Thoracic aorta (tissue), 2 donors: ENCODE measurements around the gene WIPF2. TPM values are rescaled to one million over a fixed set of nuclear protein-coding genes. Genes with fewer than 3 reads are reported as not detected.

Experiments used
- ATAC-seq: fragments of 150-250 bp; one replicate; pipeline ENCODE4 v1.8.0; 2017; ENCODE audit warnings: low read depth; ENCODE audit not compliant: insufficient number of reproducible peaks, low FRiP score
- DNase-seq: peaks from one replicate; pipeline ENCODE4 v3.0.0-alpha.2; 2020; ENCODE audit warnings: low spot score
- H3K27ac ChIP-seq, 2 donors: fragments of 200-600 bp; sonication (generic); 1 replicate in 1 of 2; 2 replicates in 1 of 2; pipeline ENCODE4 v1.5.1; 2016; ENCODE audit warnings: mild to moderate bottlenecking in 2 of 2, moderate library complexity in 2 of 2
- H3K27me3 ChIP-seq: fragments of 200-600 bp; sonication (generic); replicated peaks from 2 replicates; pipeline ENCODE4 v1.6.0; 2016; ENCODE audit warnings: mild to moderate bottlenecking; ENCODE audit not compliant: insufficient read depth
- H3K36me3 ChIP-seq: fragments of 200-600 bp; sonication (generic); one replicate; pipeline ENCODE4 v1.5.1; 2016
- H3K4me1 ChIP-seq, 2 donors: fragments of 200-600 bp; sonication (generic); 1 replicate in 1 of 2; 2 replicates in 1 of 2; pipeline versions ENCODE4 v1.5.1 to v1.6.0; 2016; ENCODE audit warnings: low read depth in 2 of 2, mild to moderate bottlenecking in 1 of 2; ENCODE audit not compliant: control insufficient read depth in 1 of 2
- H3K4me3 ChIP-seq: fragments of 200-600 bp; sonication (generic); 2 replicates; pipeline ENCODE4 v1.5.1; 2016; ENCODE audit warnings: mild to moderate bottlenecking
- H3K9me3 ChIP-seq: fragments of 200-600 bp; sonication (generic); 2 replicates; pipeline ENCODE4 v1.5.1; 2016
- CTCF ChIP-seq: fragments of 200-600 bp; sonication (generic); IDR thresholded peaks from one replicate; pipeline ENCODE4 v1.5.1; 2019; ENCODE audit warnings: antibody characterized with exemption
- total RNA-seq, 2 donors: library from RNA; depleted of rRNA; stranded (reverse); fragments of >200 nt; gene quantifications; one replicate each; pipeline versions ENCODE4 v1.1.0 to v1.2.3, GENCODE V29; 2016

WIPF2 gene
- total RNA-seq, 2 donors from 2014 or later, result 8.9 to 14.0 TPM

- DNase-seq (no peak), ATAC-seq (no peak)
- H3K27me3 ChIP-seq, result no peaks in the 10 kb centered on the region
- H3K4me1 ChIP-seq, result peaks cover 3 to 9% of the 10 kb centered on the region in 2 donors
- no peak overlapping the region for H3K4me3 ChIP-seq
- no peaks in the 10 kb centered on the region for H3K9me3 ChIP-seq
- no peaks in the 10 kb centered on the region for H3K36me3 ChIP-seq
- TF ChIP-seq CTCF, result no peak
- H3K27ac ChIP-seq, result no peak overlapping the region
Measured at GRCh38 chr17:40178660-40179059, 40.4 kb upstream of the WIPF2 start.

DNA sequence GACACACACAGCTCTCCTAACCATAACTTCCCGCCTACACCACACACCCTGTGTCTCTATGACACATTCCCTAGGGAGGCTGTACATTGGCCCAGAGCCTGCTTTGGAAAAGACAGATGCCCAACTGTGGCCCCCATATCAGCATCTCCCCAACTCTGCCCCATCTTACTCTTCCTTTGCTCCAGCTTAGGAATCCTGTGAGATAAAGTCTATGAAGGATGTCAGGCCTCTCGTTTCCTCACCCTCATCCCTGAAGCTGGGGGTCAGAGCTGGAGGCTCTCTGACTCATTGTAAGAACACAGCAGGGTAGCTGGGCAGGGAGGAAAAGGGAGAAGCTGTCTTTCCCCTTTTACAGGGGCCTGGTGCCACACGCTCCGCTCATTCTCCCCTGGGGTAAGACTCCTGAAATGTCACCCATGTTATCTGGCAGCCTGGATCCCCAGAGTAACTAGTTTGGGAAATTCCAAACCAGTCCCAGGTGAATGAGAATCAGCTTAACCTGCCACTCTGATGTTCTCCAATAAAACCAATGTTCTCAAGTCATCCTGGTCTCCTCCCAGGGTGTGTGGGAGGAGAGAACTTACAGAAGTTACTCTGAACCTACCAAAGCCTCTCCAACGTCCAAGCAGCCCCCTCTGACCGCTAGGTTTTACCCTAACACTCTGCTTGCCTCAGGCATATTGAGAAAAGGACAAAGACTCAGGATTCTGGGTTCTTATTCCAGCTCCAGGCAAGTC lies 39.0 kb upstream of the WIPF2 start:
- no peak overlapping the region for H3K27ac ChIP-seq
- DNase-seq (no peak), ATAC-seq (no peak)

GRCh38 chr17:40180694-40181093 lies 38.4 kb upstream of the WIPF2 start:
- Histone ChIP-seq H3K27ac (no peak overlapping the region), H3K9me3 (no peaks in the 10 kb centered on the region), H3K36me3 (no peaks in the 10 kb centered on the region), H3K27me3 (no peaks in the 10 kb centered on the region), H3K4me3 (no peak overlapping the region), H3K4me1 (peaks cover 3 to 9% of the 10 kb centered on the region in 2 donors)
- DNase-seq, result no peak
- TF ChIP-seq CTCF, result no peak
- no peak for ATAC-seq

More for the DNA sequence above, 39.0 kb upstream of the WIPF2 start:
- no peaks in the 10 kb centered on the region for H3K27me3 ChIP-seq
- H3K4me1 ChIP-seq, result peaks cover 3 to 9% of the 10 kb centered on the region in 2 donors
- no peaks in the 10 kb centered on the region for H3K9me3 ChIP-seq
- no peak for TF ChIP-seq CTCF
- no peaks in the 10 kb centered on the region for H3K36me3 ChIP-seq
- H3K4me3 ChIP-seq, result no peak overlapping the region

GRCh38 chr17:40181205-40181604 lies 37.9 kb upstream of the WIPF2 start:
- Histone ChIP-seq H3K4me3 (no peak overlapping the region), H3K36me3 (no peaks in the 10 kb centered on the region), H3K27me3 (no peaks in the 10 kb centered on the region), H3K4me1 (peaks cover 3 to 9% of the 10 kb centered on the region in 2 donors), H3K27ac (no peak overlapping the region), H3K9me3 (no peaks in the 10 kb centered on the region)
- ATAC-seq, result no peak
- no peak for TF ChIP-seq CTCF
- no peak for DNase-seq

DNA sequence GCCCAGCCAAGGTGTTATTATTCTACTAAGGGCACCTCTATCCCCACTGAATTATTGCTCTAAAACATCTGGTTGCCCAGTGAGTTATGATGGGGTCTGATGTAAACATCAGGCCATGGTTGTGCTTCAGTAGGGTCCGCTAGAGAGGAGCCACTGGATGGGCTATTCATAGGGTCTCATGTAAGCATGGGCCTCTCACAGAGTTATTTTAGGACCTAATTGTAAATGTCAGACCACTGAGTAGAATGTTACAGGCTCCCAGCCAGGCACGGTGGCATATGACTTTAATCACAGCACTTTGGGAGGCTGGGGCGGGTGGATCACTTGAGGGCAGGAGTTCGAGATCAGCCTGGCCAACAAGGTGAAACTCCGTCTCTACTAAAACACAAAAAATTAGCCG lies 36.5 kb upstream of the WIPF2 start:
- H3K4me3 ChIP-seq, result no peak overlapping the region
- no peak for TF ChIP-seq CTCF
- no peak overlapping the region for H3K27ac ChIP-seq
- ATAC-seq (no peak), DNase-seq (no peak)
- no peaks in the 10 kb centered on the region for H3K36me3 ChIP-seq
- no peaks in the 10 kb centered on the region for H3K27me3 ChIP-seq
- no peaks in the 10 kb centered on the region for H3K9me3 ChIP-seq
- peaks cover 1% of the 10 kb centered on the region in 2 donors for H3K4me1 ChIP-seq
